MM.1S (cell line): ENCODE data around the gene TAF6.

ENCODE experiments used
- CTCF ChIP-seq: fragments of 300-600 bp; sonication (generic); IDR thresholded peaks from 2 replicates; pipeline ENCODE4 v1.5.1; 2016; ENCODE audit warnings: antibody characterized with exemption, low read length, mixed read lengths
- EZH2 ChIP-seq: fragments of 300-600 bp; sonication (generic); optimal IDR thresholded peaks from 2 replicates; pipeline ENCODE3; 2017; ENCODE audit warnings: low read depth, mild to moderate bottlenecking, antibody characterized with exemption, low read length, mixed read lengths
- EZH2phosphoT487 ChIP-seq: fragments of 300-600 bp; sonication (generic); IDR thresholded peaks from 2 replicates; pipeline ENCODE4 v1.6.1; 2018; ENCODE audit warnings: antibody characterized with exemption, low read length

GRCh38 chr7:100105534-100105933 is 13.6 kb downstream of the TAF6 start:
- TF ChIP-seq CTCF (no peak), EZH2 (no peak), EZH2phosphoT487 (no peak)
